Karpas-422 (cell line): ENCODE results near the gene RETREG3. TPM values are rescaled to one million over a fixed set of nuclear protein-coding genes. Genes with fewer than 3 reads are reported as not detected.

ENCODE experiments used
- DNase-seq: peaks from one replicate; pipeline ENCODE4 v3.0.0-alpha.2; 2015
- H2AFZ ChIP-seq: fragments of 200-600 bp; sonication (generic); 2 replicates; pipeline ENCODE4 v1.6.1; 2014; ENCODE audit warnings: antibody characterized with exemption, low read length, mixed read lengths
- H3K27ac ChIP-seq: fragments of 200-600 bp; sonication (generic); 2 replicates; pipeline ENCODE4 v1.5.1; 2014; ENCODE audit warnings: mild to moderate bottlenecking, low read length, moderate library complexity
- H3K27me3 ChIP-seq: fragments of 200-600 bp; sonication (generic); 2 replicates; pipeline ENCODE4 v1.6.1; 2014; ENCODE audit warnings: low read length, mixed read lengths
- H3K36me3 ChIP-seq: fragments of 200-600 bp; sonication (generic); 2 replicates; pipeline ENCODE4 v1.6.1; 2014; ENCODE audit warnings: low read length, mixed read lengths; ENCODE audit not compliant: insufficient read depth
- H3K4me1 ChIP-seq: fragments of 200-600 bp; sonication (generic); 2 replicates; pipeline ENCODE4 v1.6.1; 2014; ENCODE audit warnings: mild to moderate bottlenecking, low read length, mixed read lengths
- H3K4me2 ChIP-seq: fragments of 200-600 bp; sonication (generic); 2 replicates; pipeline ENCODE4 v1.6.1; 2014; ENCODE audit warnings: low read length, low read depth, mild to moderate bottlenecking; ENCODE audit not compliant: poor library complexity, severe bottlenecking
- H3K4me3 ChIP-seq: fragments of 200-600 bp; sonication (generic); 2 replicates; pipeline ENCODE4 v1.5.1; 2014; ENCODE audit warnings: mild to moderate bottlenecking, antibody characterized with exemption, low read length, mixed read lengths
- H3K79me2 ChIP-seq: fragments of 200-600 bp; sonication (generic); 2 replicates; pipeline ENCODE4 v1.6.1; 2014; ENCODE audit warnings: mild to moderate bottlenecking, low read length, mixed read lengths
- H3K9ac ChIP-seq: fragments of 200-600 bp; sonication (generic); 2 replicates; pipeline ENCODE4 v1.6.0; 2014; ENCODE audit warnings: low read length
- H3K9me2 ChIP-seq: fragments of 200-600 bp; sonication (generic), shearing (Covaris generic); replicated peaks from 2 replicates; pipeline ENCODE4 v1.6.0; 2014; ENCODE audit warnings: mild to moderate bottlenecking, low read length, moderate library complexity; ENCODE audit not compliant: insufficient read depth
- H3K9me3 ChIP-seq: fragments of 300-700, 200-600 bp; sonication (generic); 2 replicates; pipeline ENCODE4 v1.6.1; 2014; ENCODE audit warnings: low read length, mixed read lengths
- H4K20me1 ChIP-seq: fragments of 200-600 bp; sonication (generic); 2 replicates; pipeline ENCODE4 v1.6.1; 2014; ENCODE audit warnings: mild to moderate bottlenecking, antibody characterized with exemption, low read length, low read depth; ENCODE audit not compliant: insufficient read depth
- total RNA-seq: library from RNA; depleted of rRNA; stranded (reverse); fragments of >200 nt; shearing (Covaris generic); gene quantifications from 2 replicates; pipeline ENCODE4 v1.2.3, GENCODE V29; 2014; ENCODE audit warnings: low replicate concordance

Gene RETREG3
- total RNA-seq, 1 experiment from 2014 or later, result 39.5 TPM

GRCh38 chr17:42537826-42538451 lies 71.2 kb downstream of the RETREG3 start:
- peaks cover 16% of the 10 kb centered on the region for H3K36me3 ChIP-seq
- no peak overlapping the region for H3K4me2 ChIP-seq
- no peak overlapping the region for H2AFZ ChIP-seq
- DNase-seq, result no peak
- no peak overlapping the region for H3K9ac ChIP-seq
- no peaks in the 10 kb centered on the region for H3K9me2 ChIP-seq
- no peak overlapping the region for H3K4me3 ChIP-seq
- no peak overlapping the region for H3K27ac ChIP-seq
- H4K20me1 ChIP-seq, result peaks cover 12% of the 10 kb centered on the region; the same call in 1 of the 2 replicates
- H3K79me2 ChIP-seq, result peaks cover 18% of the 10 kb centered on the region
- peaks cover 21% of the 10 kb centered on the region for H3K4me1 ChIP-seq
- H3K27me3 ChIP-seq, result no peaks in the 10 kb centered on the region
- no peaks in the 10 kb centered on the region for H3K9me3 ChIP-seq

- H3K79me2 ChIP-seq, result peaks cover 18% of the 10 kb centered on the region
- H2AFZ ChIP-seq, result no peak overlapping the region
- peaks cover 12% of the 10 kb centered on the region; the same call in 1 of the 2 replicates for H4K20me1 ChIP-seq
- H3K4me3 ChIP-seq, result peak overlapping the region; percentile 98
- H3K9me2 ChIP-seq, result no peaks in the 10 kb centered on the region
- H3K4me2 ChIP-seq, result peak overlapping the region; percentile 93
- no peak for DNase-seq
- peaks cover 21% of the 10 kb centered on the region for H3K4me1 ChIP-seq
- H3K36me3 ChIP-seq, result peaks cover 16% of the 10 kb centered on the region
- H3K9ac ChIP-seq, result peak overlapping the region; percentile 90
- peak overlapping the region; percentile 72 for H3K27ac ChIP-seq
- no peaks in the 10 kb centered on the region for H3K27me3 ChIP-seq
- H3K9me3 ChIP-seq, result no peaks in the 10 kb centered on the region
These were observed 71.9 kb downstream of the RETREG3 start for GRCh38 chr17:42537156-42537805.

- peak overlapping the region; percentile 93 for H3K4me2 ChIP-seq
- H3K27ac ChIP-seq, result peak overlapping the region; percentile 72
- peaks cover 18% of the 10 kb centered on the region for H3K79me2 ChIP-seq
- peaks cover 14% of the 10 kb centered on the region for H3K36me3 ChIP-seq
- peaks cover 24% of the 10 kb centered on the region for H3K4me1 ChIP-seq
- H3K9me3 ChIP-seq, result no peaks in the 10 kb centered on the region
- H3K9ac ChIP-seq, result peak overlapping the region; percentile 90
- no peak overlapping the region for H2AFZ ChIP-seq
- H3K4me3 ChIP-seq, result peak overlapping the region; percentile 98
- H3K9me2 ChIP-seq, result no peaks in the 10 kb centered on the region
- DNase-seq, result peak; percentile 92
- H4K20me1 ChIP-seq, result peaks cover 12% of the 10 kb centered on the region; the same call in 1 of the 2 replicates
- H3K27me3 ChIP-seq, result no peaks in the 10 kb centered on the region
These were observed 72.6 kb downstream of the RETREG3 start for GRCh38 chr17:42536372-42537155.

GRCh38 chr17:42536048-42536371 lies 73.2 kb downstream of the RETREG3 start, which contains the start of gene NAGLU:
Gene NAGLU (plus strand): TSS chr17:42536241. CDS start chr17:42536273, 32 bp downstream.
- H3K4me3 ChIP-seq, result peak within 1 kb of the TSS; percentile 98
- H3K79me2 ChIP-seq, result peaks cover 18% of the 10 kb centered on the region
- H3K9me3 ChIP-seq, result no peaks in the 10 kb centered on the region
- H4K20me1 ChIP-seq, result peaks cover 12% of the 10 kb centered on the region; the same call in 1 of the 2 replicates
- H3K4me1 ChIP-seq, result peaks cover 24% of the 10 kb centered on the region
- peaks cover 13% of the 10 kb centered on the region for H3K36me3 ChIP-seq
- H3K4me2 ChIP-seq, result peak within 1 kb of the TSS; percentile 93
- peak within 1 kb of the TSS; percentile 60; the same call in 1 of the 2 replicates for H2AFZ ChIP-seq
- peak; percentile 98 for DNase-seq
- peak within 1 kb of the TSS; percentile 90 for H3K9ac ChIP-seq
- peak within 1 kb of the TSS; percentile 72 for H3K27ac ChIP-seq
- H3K9me2 ChIP-seq, result no peaks in the 10 kb centered on the region
- no peaks in the 10 kb centered on the region for H3K27me3 ChIP-seq

- H2AFZ ChIP-seq, result peak overlapping the region; percentile 60; the same call in 1 of the 2 replicates
- peak overlapping the region; percentile 98 for H3K4me3 ChIP-seq
- DNase-seq, result no peak
- no peaks in the 10 kb centered on the region for H3K9me3 ChIP-seq
- H3K4me1 ChIP-seq, result peaks cover 26% of the 10 kb centered on the region
- no peaks in the 10 kb centered on the region for H3K9me2 ChIP-seq
- peak overlapping the region; percentile 93 for H3K4me2 ChIP-seq
- peaks cover 18% of the 10 kb centered on the region for H3K79me2 ChIP-seq
- peaks cover 12% of the 10 kb centered on the region; the same call in 1 of the 2 replicates for H4K20me1 ChIP-seq
- peak overlapping the region; percentile 67 for H3K27ac ChIP-seq
- H3K36me3 ChIP-seq, result peaks cover 13% of the 10 kb centered on the region
- H3K9ac ChIP-seq, result peak overlapping the region; percentile 90
- no peaks in the 10 kb centered on the region for H3K27me3 ChIP-seq
These were observed 73.8 kb downstream of the RETREG3 start for GRCh38 chr17:42535155-42536047.

- peak; percentile 75 for DNase-seq
- H3K9me3 ChIP-seq, result no peaks in the 10 kb centered on the region
- H3K9ac ChIP-seq, result peak overlapping the region; percentile 72
- peaks cover 2% of the 10 kb centered on the region for H3K79me2 ChIP-seq
- H4K20me1 ChIP-seq, result peaks cover 2% of the 10 kb centered on the region; the same call in 1 of the 2 replicates
- H3K27ac ChIP-seq, result no peak overlapping the region
- H3K27me3 ChIP-seq, result no peaks in the 10 kb centered on the region
- H3K4me1 ChIP-seq, result peaks cover 25% of the 10 kb centered on the region
- peak overlapping the region; percentile 87 for H3K4me2 ChIP-seq
- peak overlapping the region; percentile 66 for H3K4me3 ChIP-seq
- H3K9me2 ChIP-seq, result no peaks in the 10 kb centered on the region
- H2AFZ ChIP-seq, result peak overlapping the region; percentile 86; the same call in 1 of the 2 replicates
- H3K36me3 ChIP-seq, result no peaks in the 10 kb centered on the region
These were observed 77.5 kb downstream of the RETREG3 start for GRCh38 chr17:42531455-42532354.

GRCh38 chr17:42530952-42531454 lies 78.2 kb downstream of the RETREG3 start:
- H3K9me3 ChIP-seq, result no peaks in the 10 kb centered on the region
- no peak overlapping the region for H2AFZ ChIP-seq
- no peaks in the 10 kb centered on the region for H3K9me2 ChIP-seq
- H3K27me3 ChIP-seq, result no peaks in the 10 kb centered on the region
- no peak overlapping the region for H3K4me2 ChIP-seq
- no peak overlapping the region for H3K4me3 ChIP-seq
- peaks cover 24% of the 10 kb centered on the region for H3K4me1 ChIP-seq
- no peak overlapping the region for H3K9ac ChIP-seq
- H3K79me2 ChIP-seq, result no peaks in the 10 kb centered on the region
- no peak overlapping the region for H3K27ac ChIP-seq
- H3K36me3 ChIP-seq, result no peaks in the 10 kb centered on the region
- H4K20me1 ChIP-seq, result no peaks in the 10 kb centered on the region
- DNase-seq, result no peak
